Natural killer cell treated with Interleukin-12 subunit alpha and Interleukin-12 subunit beta and Interleukin-15 and Interleukin-18, amount 100 ng/mL, for 72 hours (primary cell): ENCODE data around the gene RIPOR2. TPM values are rescaled to one million over a fixed set of nuclear protein-coding genes. Genes with fewer than 3 reads are reported as not detected.

Experiments used
- ATAC-seq, 2 donors: fragments of 150-1000 bp; cut with Tn5 transposase in 1 of 2; sonication (Bioruptor Pico), chemical (Tn5 transposase) in 1 of 2; 2 replicates each; pipeline ENCODE4 v1.10.0; 2021
- DNase-seq: peaks from one replicate; pipeline ENCODE4 v3.0.0; 2022; ENCODE audit warnings: low spot score
- H3K27ac Mint-ChIP-seq, 2 donors: 1 replicate in 1 of 2; 2 replicates in 1 of 2; pipeline ENCODE4 v1.8.0; 2022; ENCODE audit warnings: mixed read lengths in 2 of 2, mild to moderate bottlenecking in 1 of 2, moderate library complexity in 1 of 2
- H3K27me3 Mint-ChIP-seq, 2 donors: 1 replicate in 1 of 2; 2 replicates in 1 of 2; pipeline ENCODE4 v1.8.0; 2022; ENCODE audit warnings: mixed read lengths in 2 of 2
- H3K36me3 Mint-ChIP-seq: one replicate; pipeline ENCODE4 v1.8.0; 2022; ENCODE audit warnings: mixed read lengths
- H3K4me1 Mint-ChIP-seq, 2 donors: 1 replicate in 1 of 2; 2 replicates in 1 of 2; pipeline ENCODE4 v1.8.0; 2022; ENCODE audit warnings: low read depth in 2 of 2, mixed read lengths in 2 of 2, mild to moderate bottlenecking in 1 of 2
- H3K4me3 Mint-ChIP-seq: one replicate; pipeline ENCODE4 v1.8.0; 2022; ENCODE audit warnings: mixed read lengths
- H3K9me3 Mint-ChIP-seq: 2 replicates; pipeline ENCODE4 v1.8.0; 2022; ENCODE audit warnings: mixed read lengths
- total RNA-seq, 2 donors: library from RNA; stranded (reverse); gene quantifications; one replicate each; pipeline ENCODE4 v1.2.3, GENCODE V29; 2022

The RIPOR2 gene
- total RNA-seq, 2 donors from 2014 or later, result 58.7 to 88.4 TPM

DNA sequence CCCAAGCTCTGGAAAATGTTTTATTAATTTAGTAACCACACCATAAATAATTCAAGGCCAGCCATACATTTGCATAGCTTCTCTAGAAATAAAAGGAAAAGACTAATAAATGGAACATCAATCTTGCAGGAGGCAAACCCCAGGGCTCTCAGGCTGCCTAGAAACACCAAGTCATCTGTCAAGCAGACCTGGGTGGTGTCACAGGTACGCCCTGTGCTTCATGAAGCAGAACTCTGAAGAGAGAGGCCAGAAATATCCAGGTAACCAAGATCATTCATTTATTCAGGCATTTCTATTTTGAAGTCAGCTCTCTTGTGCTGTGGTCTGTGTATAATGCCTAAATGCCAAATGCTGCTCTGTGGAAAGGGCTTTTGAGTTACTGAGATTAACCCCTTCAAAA lies 91.7 kb downstream of the RIPOR2 start:
- Mint-ChIP-seq H3K4me3 (no peak overlapping the region), H3K9me3 (no peaks in the 10 kb centered on the region), H3K27ac (peak overlapping the region in 1 of 2 donors; percentile 78), H3K4me1 (peaks cover 8 to 12% of the 10 kb centered on the region in 2 donors), H3K27me3 (no peaks in the 10 kb centered on the region), H3K36me3 (peaks cover 26% of the 10 kb centered on the region)
- ATAC-seq (no peak), DNase-seq (no peak)

DNA sequence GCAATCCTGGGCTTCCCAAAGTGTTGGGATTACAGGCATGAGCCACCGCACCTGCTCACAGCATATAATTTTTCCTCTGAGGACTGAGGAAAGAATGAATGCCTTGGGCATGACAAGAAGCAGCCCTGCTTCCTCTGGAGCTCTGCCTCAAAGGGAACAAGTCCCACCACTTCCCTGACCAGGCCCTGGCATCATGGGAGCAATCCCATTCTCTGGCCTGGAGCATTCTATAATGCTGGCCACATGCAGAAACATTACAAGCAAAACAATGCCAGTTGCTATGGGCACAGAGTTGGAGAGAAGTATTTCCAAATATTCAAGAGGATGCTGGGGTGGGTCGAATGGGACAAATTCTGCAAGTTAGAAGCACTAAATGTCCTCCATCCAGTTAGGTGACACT lies 95.6 kb downstream of the RIPOR2 start:
- Mint-ChIP-seq H3K4me3 (no peak overlapping the region), H3K9me3 (no peaks in the 10 kb centered on the region), H3K36me3 (peaks cover 13% of the 10 kb centered on the region), H3K4me1 (peaks cover 21 to 24% of the 10 kb centered on the region in 2 donors), H3K27me3 (no peaks in the 10 kb centered on the region), H3K27ac (peak overlapping the region; percentile 46 to 78)
- ATAC-seq (no peak), DNase-seq (no peak)

DNA sequence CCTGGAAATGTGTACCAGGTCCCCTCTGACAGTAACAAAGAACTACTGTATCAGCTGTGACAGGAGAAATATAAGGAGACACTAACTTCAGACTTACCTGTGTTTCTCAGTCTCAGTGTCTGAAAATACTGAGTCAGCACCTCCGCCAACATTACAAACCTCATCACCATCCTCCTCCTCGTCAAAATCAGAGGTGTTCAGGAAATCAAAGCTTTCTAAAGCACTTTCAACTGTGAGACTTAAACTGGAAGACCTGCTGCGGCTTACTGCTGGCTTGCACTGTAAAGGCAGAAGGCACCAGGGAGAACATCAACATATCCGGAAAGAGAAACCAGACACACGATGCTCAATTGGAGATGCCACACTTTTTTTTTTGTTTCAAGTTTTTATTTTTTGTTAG lies 96.8 kb downstream of the RIPOR2 start:
- no peaks in the 10 kb centered on the region for H3K27me3 Mint-ChIP-seq
- no peaks in the 10 kb centered on the region for H3K9me3 Mint-ChIP-seq
- DNase-seq (no peak), ATAC-seq (no peak)
- peaks cover 28 to 35% of the 10 kb centered on the region in 2 donors for H3K4me1 Mint-ChIP-seq
- H3K36me3 Mint-ChIP-seq, result peaks cover 24% of the 10 kb centered on the region
- H3K4me3 Mint-ChIP-seq, result no peak overlapping the region
- peak overlapping the region; percentile 46 to 78 for H3K27ac Mint-ChIP-seq

DNA sequence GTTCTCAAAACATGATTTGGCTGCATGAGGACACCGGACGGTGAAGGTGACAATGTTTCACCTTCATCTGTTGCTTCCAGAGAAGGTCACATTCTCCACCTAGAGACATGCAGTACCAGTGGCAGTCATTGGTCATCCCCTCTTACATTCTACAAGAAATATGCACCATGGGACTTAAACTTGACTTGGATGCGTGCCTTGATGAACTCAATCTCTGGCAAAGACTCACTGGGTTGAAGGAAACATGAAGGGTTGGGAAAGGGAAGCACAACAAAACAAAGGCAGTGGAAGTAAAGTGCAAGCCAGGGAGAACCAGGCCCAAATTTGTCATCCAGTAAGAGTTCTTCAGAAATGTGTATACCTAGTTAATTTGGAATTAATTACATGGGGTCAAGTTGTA lies 97.7 kb downstream of the RIPOR2 start:
- ATAC-seq, result no peak
- Mint-ChIP-seq H3K27ac (peak overlapping the region; percentile 17 to 34), H3K4me1 (peaks cover 33 to 40% of the 10 kb centered on the region in 2 donors), H3K4me3 (no peak overlapping the region), H3K36me3 (peaks cover 28% of the 10 kb centered on the region), H3K27me3 (no peaks in the 10 kb centered on the region), H3K9me3 (no peaks in the 10 kb centered on the region)
- DNase-seq, result no peak

DNA sequence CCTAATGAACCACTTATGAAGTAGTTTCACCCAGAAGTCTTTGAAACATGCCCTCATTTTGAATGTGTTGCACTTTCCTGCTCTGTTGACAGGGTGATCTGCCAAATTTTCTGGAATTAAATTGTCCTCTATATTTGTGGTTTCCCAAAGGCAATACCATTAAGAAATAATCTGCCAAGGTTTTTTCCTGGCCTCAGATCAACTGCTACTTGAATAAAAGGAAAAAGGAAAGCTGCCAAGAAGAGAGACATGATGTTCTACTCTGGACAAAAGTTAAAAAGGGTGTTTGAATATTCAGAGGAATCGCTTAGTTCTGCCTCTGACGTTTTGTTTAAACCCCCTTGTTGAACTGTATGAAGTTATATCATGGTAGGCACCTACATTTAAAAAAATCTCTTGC lies 99.7 kb downstream of the RIPOR2 start:
- Mint-ChIP-seq H3K27ac (peak overlapping the region; percentile 51 to 88), H3K27me3 (no peaks in the 10 kb centered on the region), H3K4me1 (peaks cover 34 to 40% of the 10 kb centered on the region in 2 donors), H3K4me3 (no peak overlapping the region), H3K36me3 (peaks cover 28% of the 10 kb centered on the region), H3K9me3 (no peaks in the 10 kb centered on the region)
- DNase-seq (no peak), ATAC-seq (no peak)

- peak overlapping the region; percentile 51 to 54 for H3K27ac Mint-ChIP-seq
- DNase-seq (no peak), ATAC-seq (no peak)
- peaks cover 32% of the 10 kb centered on the region in 2 donors for H3K4me1 Mint-ChIP-seq
- no peak overlapping the region for H3K4me3 Mint-ChIP-seq
- no peaks in the 10 kb centered on the region for H3K27me3 Mint-ChIP-seq
- H3K9me3 Mint-ChIP-seq, result no peaks in the 10 kb centered on the region
- peaks cover 31% of the 10 kb centered on the region for H3K36me3 Mint-ChIP-seq
These were observed 101.9 kb downstream of the RIPOR2 start for GRCh38 chr6:24833711-24834386.

GRCh38 chr6:24832794-24833193 lies 103.0 kb downstream of the RIPOR2 start:
- H3K36me3 Mint-ChIP-seq, result peaks cover 28% of the 10 kb centered on the region
- peaks cover 28 to 29% of the 10 kb centered on the region in 2 donors for H3K4me1 Mint-ChIP-seq
- no peak overlapping the region for H3K4me3 Mint-ChIP-seq
- no peaks in the 10 kb centered on the region for H3K27me3 Mint-ChIP-seq
- H3K27ac Mint-ChIP-seq, result peak overlapping the region; percentile 13 to 24
- DNase-seq (no peak), ATAC-seq (no peak)
- no peaks in the 10 kb centered on the region for H3K9me3 Mint-ChIP-seq

- H3K27ac Mint-ChIP-seq, result peak overlapping the region; percentile 13 to 24
- H3K9me3 Mint-ChIP-seq, result no peaks in the 10 kb centered on the region
- ATAC-seq (no peak), DNase-seq (no peak)
- no peaks in the 10 kb centered on the region for H3K27me3 Mint-ChIP-seq
- H3K4me3 Mint-ChIP-seq, result no peak overlapping the region
- H3K4me1 Mint-ChIP-seq, result peaks cover 28 to 29% of the 10 kb centered on the region in 2 donors
- peaks cover 32% of the 10 kb centered on the region for H3K36me3 Mint-ChIP-seq
These were observed 103.7 kb downstream of the RIPOR2 start for GRCh38 chr6:24831771-24832716.

GRCh38 chr6:24829657-24830056 lies 106.1 kb downstream of the RIPOR2 start:
- DNase-seq (no peak), ATAC-seq (no peak)
- no peaks in the 10 kb centered on the region for H3K27me3 Mint-ChIP-seq
- H3K9me3 Mint-ChIP-seq, result no peaks in the 10 kb centered on the region
- no peak overlapping the region for H3K4me3 Mint-ChIP-seq
- H3K4me1 Mint-ChIP-seq, result peaks cover 11 to 18% of the 10 kb centered on the region in 2 donors
- peaks cover 28% of the 10 kb centered on the region for H3K36me3 Mint-ChIP-seq
- H3K27ac Mint-ChIP-seq, result peak overlapping the region in 1 of 2 donors; percentile 27

- H3K27me3 Mint-ChIP-seq, result no peaks in the 10 kb centered on the region
- no peaks in the 10 kb centered on the region for H3K9me3 Mint-ChIP-seq
- ATAC-seq (no peak), DNase-seq (no peak)
- H3K4me3 Mint-ChIP-seq, result no peak overlapping the region
- peaks cover 0 to 10% of the 10 kb centered on the region in 2 donors for H3K4me1 Mint-ChIP-seq
- peak overlapping the region; percentile 45 to 59 for H3K27ac Mint-ChIP-seq
- peaks cover 17% of the 10 kb centered on the region for H3K36me3 Mint-ChIP-seq
These were observed 107.8 kb downstream of the RIPOR2 start for GRCh38 chr6:24827970-24828369.

- peaks cover 0 to 8% of the 10 kb centered on the region in 2 donors for H3K4me1 Mint-ChIP-seq
These were observed 108.6 kb downstream of the RIPOR2 start for GRCh38 chr6:24827162-24827561.

DNA sequence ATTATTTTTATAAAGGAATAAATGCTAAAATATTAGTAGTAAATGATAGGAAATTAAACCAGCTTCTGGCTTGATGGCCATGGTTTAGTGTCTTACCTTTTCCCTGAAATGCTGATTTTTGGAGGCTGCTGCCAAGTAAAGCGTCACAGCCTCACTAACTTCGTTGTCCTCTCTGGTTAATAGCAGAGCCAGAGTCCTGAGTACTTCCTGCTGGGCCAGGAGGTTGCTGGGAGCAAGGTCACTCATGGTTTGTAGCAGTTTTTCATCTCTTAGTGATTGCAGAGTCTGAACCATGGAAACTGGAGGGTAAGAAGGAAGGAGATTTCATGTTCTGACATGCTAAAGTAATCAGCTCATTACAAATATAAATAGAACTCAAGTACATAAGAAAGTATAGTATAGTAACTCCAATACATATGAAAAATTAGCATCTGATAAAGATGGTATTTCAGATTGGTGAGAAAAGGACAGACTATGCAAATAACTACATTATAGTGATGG lies 110.6 kb downstream of the RIPOR2 start:
- no peak overlapping the region for H3K4me3 Mint-ChIP-seq
- ATAC-seq (no peak), DNase-seq (no peak)
- H3K27ac Mint-ChIP-seq, result peak overlapping the region in 1 of 2 donors; percentile 36
- no peaks in the 10 kb centered on the region for H3K9me3 Mint-ChIP-seq
- H3K27me3 Mint-ChIP-seq, result no peaks in the 10 kb centered on the region
- peaks cover 9 to 17% of the 10 kb centered on the region in 2 donors for H3K4me1 Mint-ChIP-seq
- peaks cover 7% of the 10 kb centered on the region for H3K36me3 Mint-ChIP-seq

More at GRCh38 chr6:24827162-24827561, 108.6 kb downstream of the RIPOR2 start:
- no peak overlapping the region for H3K4me3 Mint-ChIP-seq
- DNase-seq, result no peak
- no peak for ATAC-seq
- no peaks in the 10 kb centered on the region for H3K27me3 Mint-ChIP-seq
- H3K27ac Mint-ChIP-seq, result peak overlapping the region; percentile 45 to 59
- H3K9me3 Mint-ChIP-seq, result no peaks in the 10 kb centered on the region
- H3K36me3 Mint-ChIP-seq, result peaks cover 12% of the 10 kb centered on the region

DNA sequence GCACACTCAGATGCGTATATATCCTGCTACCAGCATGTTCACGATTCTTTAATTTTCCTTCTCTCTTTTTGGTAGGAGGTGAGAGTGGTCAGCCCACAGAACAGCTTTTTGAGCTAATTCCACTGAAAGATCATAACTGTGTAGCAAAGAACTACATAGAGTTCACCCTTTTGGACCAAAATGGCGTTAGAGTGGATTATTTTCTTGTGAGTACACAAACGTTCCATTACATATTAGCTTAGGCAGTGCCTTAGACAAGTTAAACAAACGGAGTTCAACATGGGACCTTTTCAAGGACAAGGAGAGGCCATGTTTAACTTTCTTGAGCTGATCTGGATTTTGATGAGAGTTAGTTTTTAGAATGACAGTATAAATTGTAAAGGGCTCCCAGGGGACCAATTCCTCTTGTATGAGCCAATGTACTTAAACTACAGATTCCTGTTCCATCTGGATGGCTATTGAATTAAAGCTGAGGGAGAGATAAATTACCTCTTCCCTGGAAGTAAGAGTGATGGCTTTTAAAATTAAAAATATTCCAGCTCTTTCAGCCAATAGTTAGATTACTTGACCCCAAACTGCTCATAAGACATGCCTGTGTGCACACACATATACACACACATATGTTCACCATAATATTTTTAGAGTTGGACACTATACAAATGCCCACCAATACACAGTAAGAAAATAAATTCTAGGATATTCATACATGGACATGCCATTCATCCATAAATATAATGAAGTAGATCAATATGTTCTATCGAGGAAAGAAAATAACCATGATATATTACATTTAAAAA lies 111.4 kb downstream of the RIPOR2 start:
- Mint-ChIP-seq H3K27ac (peak overlapping the region; percentile 36 to 46), H3K27me3 (no peaks in the 10 kb centered on the region), H3K9me3 (no peaks in the 10 kb centered on the region), H3K36me3 (peaks cover 8% of the 10 kb centered on the region), H3K4me3 (no peak overlapping the region), H3K4me1 (peaks cover 9 to 17% of the 10 kb centered on the region in 2 donors)
- DNase-seq (no peak), ATAC-seq (no peak)
